ENCODE results near the gene CFAP53.
"Not testable (repeated sequence)": the region's sequence is repeated elsewhere in the genome, so short reads cannot be mapped to it uniquely, and the experiment has no call there.

CFAP53 gene

GRCh38 chr18:50266248-50266704, at the start of gene CFAP53:
TSS of gene CFAP53 (minus strand) at chr18:50266495. CDS start at chr18:50266404, 91 bp downstream.
- peak; percentile 84 for DNase-seq (ENCODE audit: low spot score)

GRCh38 chr18:50315100-50315871, 49.0 kb upstream of the CFAP53 start:
- DNase-seq (ENCODE audit: low spot score): no peak

GRCh38 chr18:50313873-50314460, 47.7 kb upstream of the CFAP53 start:
- no peak for DNase-seq (ENCODE audit: low spot score)

- DNase-seq (ENCODE audit: low spot score): no peak
Measured at GRCh38 chr18:50313031-50313607, 46.8 kb upstream of the CFAP53 start.

- no peak for DNase-seq (ENCODE audit: low spot score)
Measured at GRCh38 chr18:50312296-50313030, 46.2 kb upstream of the CFAP53 start.

GRCh38 chr18:50311650-50312049, 45.4 kb upstream of the CFAP53 start:
- no peak for DNase-seq (ENCODE audit: low spot score)

- no peak for DNase-seq (ENCODE audit: low spot score)
Measured at GRCh38 chr18:50310080-50310479, 43.8 kb upstream of the CFAP53 start.

- not testable (repeated sequence) for DNase-seq (ENCODE audit: low spot score)
Measured at GRCh38 chr18:50308851-50309250, 42.6 kb upstream of the CFAP53 start.

- peak; percentile 92 for DNase-seq (ENCODE audit: low spot score)
Measured at GRCh38 chr18:50307738-50308470, 41.6 kb upstream of the CFAP53 start.

GRCh38 chr18:50307400-50307737, 41.1 kb upstream of the CFAP53 start:
- DNase-seq (ENCODE audit: low spot score): no peak

GRCh38 chr18:50306944-50307343, 40.6 kb upstream of the CFAP53 start:
- no peak for DNase-seq (ENCODE audit: low spot score)

GRCh38 chr18:50301074-50301473, 34.8 kb upstream of the CFAP53 start:
- no peak for DNase-seq (ENCODE audit: low spot score)

GRCh38 chr18:50299626-50300388, 33.5 kb upstream of the CFAP53 start:
- no peak for DNase-seq (ENCODE audit: low spot score)

- no peak for DNase-seq (ENCODE audit: low spot score)
Measured at GRCh38 chr18:50298443-50299284, 32.4 kb upstream of the CFAP53 start.

GRCh38 chr18:50297621-50298442, 31.5 kb upstream of the CFAP53 start:
- DNase-seq (ENCODE audit: low spot score): peak; percentile 68

- no peak for DNase-seq (ENCODE audit: low spot score)
Measured at GRCh38 chr18:50293039-50293438, 26.7 kb upstream of the CFAP53 start.

- DNase-seq (ENCODE audit: low spot score): no peak
Measured at GRCh38 chr18:50289108-50289443, 22.8 kb upstream of the CFAP53 start.

- not testable (repeated sequence) for DNase-seq (ENCODE audit: low spot score)
Measured at GRCh38 chr18:50288348-50289107, 22.2 kb upstream of the CFAP53 start.
